Fibroblast of skin of scalp (primary cell): ENCODE measurements around the gene POLDIP2.
A peak's percentile ranks its signal among the peaks of the same experiment; 100 is the strongest.

ENCODE experiments used
- DNase-seq: peaks from one replicate; pipeline ENCODE4 v3.0.0-alpha.2; 2013

The POLDIP2 gene

GRCh38 chr17:28335201-28335958 lies 21.9 kb downstream of the POLDIP2 start, which contains the start of the genes IFT20 and TNFAIP1:
Gene IFT20 (minus strand): TSS chr17:28335472. CDS start chr17:28331985, 3,487 bp downstream.
Gene TNFAIP1 (plus strand): TSS chr17:28335761. CDS start chr17:28339522, 3,761 bp downstream.
- peak; percentile 100 for DNase-seq

GRCh38 chr17:28334666-28335200 lies 22.6 kb downstream of the POLDIP2 start:
- DNase-seq = no peak

- no peak for DNase-seq
Measured at GRCh38 chr17:28334171-28334570, 23.2 kb downstream of the POLDIP2 start.

- no peak for DNase-seq
Measured at GRCh38 chr17:28333083-28333746, 24.1 kb downstream of the POLDIP2 start.

- no peak for DNase-seq
Measured at GRCh38 chr17:28331891-28332420, 25.4 kb downstream of the POLDIP2 start.

- no peak for DNase-seq
Measured at GRCh38 chr17:28330671-28331070, 26.7 kb downstream of the POLDIP2 start.

GRCh38 chr17:28328325-28328724 lies 29.0 kb downstream of the POLDIP2 start:
- DNase-seq = peak; percentile 35

GRCh38 chr17:28327709-28328108 lies 29.6 kb downstream of the POLDIP2 start:
- DNase-seq = peak; percentile 19

GRCh38 chr17:28327031-28327607 lies 30.2 kb downstream of the POLDIP2 start:
- DNase-seq = no peak

- no peak for DNase-seq
Measured at GRCh38 chr17:28326114-28326513, 31.2 kb downstream of the POLDIP2 start.

GRCh38 chr17:28325211-28325610 lies 32.1 kb downstream of the POLDIP2 start:
- DNase-seq = no peak

- DNase-seq = no peak
Measured at GRCh38 chr17:28324781-28325180, 32.5 kb downstream of the POLDIP2 start.

- no peak for DNase-seq
Measured at GRCh38 chr17:28324267-28324745, 33.0 kb downstream of the POLDIP2 start.

- DNase-seq = no peak
Measured at GRCh38 chr17:28320215-28321061, 36.9 kb downstream of the POLDIP2 start.

- DNase-seq = peak; percentile 7
Measured at GRCh38 chr17:28319598-28319935, 37.8 kb downstream of the POLDIP2 start.

- DNase-seq = peak; percentile 96
Measured at GRCh38 chr17:28318759-28319597, 38.3 kb downstream of the POLDIP2 start, which contains the start of gene TMEM97. Gene TMEM97 (plus strand): TSS chr17:28319200. CDS start chr17:28319240, 40 bp downstream.

GRCh38 chr17:28317966-28318758 lies 39.2 kb downstream of the POLDIP2 start:
- no peak for DNase-seq

- DNase-seq = no peak
Measured at GRCh38 chr17:28317099-28317965, 40.0 kb downstream of the POLDIP2 start.
